RWPE1 (cell line): ENCODE measurements around the gene TDRD3.

Source experiments
- CTCF ChIA-PET: fragments of 350-600 bp; sonication (Branson Sonifier 250); formaldehyde crosslinking; extraction: SDS; loops from one replicate; lab custom pipeline; 2021; lab: Yijun Ruan, JAX
- POLR2A ChIA-PET: fragments of 400-600 bp; formaldehyde crosslinking; extraction: SDS; loops from one replicate; lab custom pipeline; 2020; ENCODE audit warnings: antibody characterized with exemption; ENCODE audit not compliant: low non-redundant PET; lab: Yijun Ruan, JAX
- DNase-seq: peaks from one replicate; pipeline ENCODE4 v3.0.0; 2012; ENCODE audit warnings: low spot score
- H3K27ac ChIP-seq: fragments of 450-650 bp; 2 replicates; pipeline ENCODE4 v1.5.1; 2017
- TF ChIP-seq, protein P1 (sequence below): fragments of 450-650 bp; conservative IDR thresholded peaks from 2 replicates; pipeline ENCODE4 v1.5.1; 2017; ENCODE audit warnings: low read depth, mild to moderate bottlenecking

TDRD3 gene

DNA sequence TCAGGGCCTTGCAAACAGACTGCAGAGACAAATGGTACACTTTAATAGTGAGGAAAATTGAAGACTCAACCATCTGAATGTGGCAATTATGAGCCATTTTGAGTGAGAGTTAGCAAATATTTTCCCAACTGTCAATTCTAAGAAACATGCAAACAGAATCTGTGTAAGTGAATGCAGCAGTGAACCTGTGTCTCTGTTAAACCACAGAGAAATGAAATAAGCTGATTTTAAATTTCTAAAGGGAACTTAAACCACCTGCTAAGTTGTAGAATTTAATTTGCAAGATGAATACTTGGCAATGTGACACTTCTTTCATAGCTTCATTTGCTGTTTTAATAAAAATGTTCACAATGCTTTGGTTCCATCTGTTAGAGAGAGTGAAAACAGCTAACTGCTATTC, 42.0 kb upstream of the TDRD3 start:
- no peak overlapping the region for H3K27ac ChIP-seq
- DNase-seq: no peak
- ChIA-PET CTCF (interaction anchor here (0.5 kb wide), 1 partner anchor 63 kb away, joined by 4 read pairs; no protein-coding TSS in a partner anchor), POLR2A (no interaction called here)
- TF ChIP-seq, protein P1, sequence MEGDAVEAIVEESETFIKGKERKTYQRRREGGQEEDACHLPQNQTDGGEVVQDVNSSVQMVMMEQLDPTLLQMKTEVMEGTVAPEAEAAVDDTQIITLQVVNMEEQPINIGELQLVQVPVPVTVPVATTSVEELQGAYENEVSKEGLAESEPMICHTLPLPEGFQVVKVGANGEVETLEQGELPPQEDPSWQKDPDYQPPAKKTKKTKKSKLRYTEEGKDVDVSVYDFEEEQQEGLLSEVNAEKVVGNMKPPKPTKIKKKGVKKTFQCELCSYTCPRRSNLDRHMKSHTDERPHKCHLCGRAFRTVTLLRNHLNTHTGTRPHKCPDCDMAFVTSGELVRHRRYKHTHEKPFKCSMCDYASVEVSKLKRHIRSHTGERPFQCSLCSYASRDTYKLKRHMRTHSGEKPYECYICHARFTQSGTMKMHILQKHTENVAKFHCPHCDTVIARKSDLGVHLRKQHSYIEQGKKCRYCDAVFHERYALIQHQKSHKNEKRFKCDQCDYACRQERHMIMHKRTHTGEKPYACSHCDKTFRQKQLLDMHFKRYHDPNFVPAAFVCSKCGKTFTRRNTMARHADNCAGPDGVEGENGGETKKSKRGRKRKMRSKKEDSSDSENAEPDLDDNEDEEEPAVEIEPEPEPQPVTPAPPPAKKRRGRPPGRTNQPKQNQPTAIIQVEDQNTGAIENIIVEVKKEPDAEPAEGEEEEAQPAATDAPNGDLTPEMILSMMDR: no peak

GRCh38 chr13:60356970-60357369, 40.0 kb upstream of the TDRD3 start:
- no peak overlapping the region for H3K27ac ChIP-seq
- DNase-seq: no peak
- ChIA-PET POLR2A (no interaction called here), CTCF (no interaction called here)
- TF ChIP-seq, protein P1: no peak

DNA sequence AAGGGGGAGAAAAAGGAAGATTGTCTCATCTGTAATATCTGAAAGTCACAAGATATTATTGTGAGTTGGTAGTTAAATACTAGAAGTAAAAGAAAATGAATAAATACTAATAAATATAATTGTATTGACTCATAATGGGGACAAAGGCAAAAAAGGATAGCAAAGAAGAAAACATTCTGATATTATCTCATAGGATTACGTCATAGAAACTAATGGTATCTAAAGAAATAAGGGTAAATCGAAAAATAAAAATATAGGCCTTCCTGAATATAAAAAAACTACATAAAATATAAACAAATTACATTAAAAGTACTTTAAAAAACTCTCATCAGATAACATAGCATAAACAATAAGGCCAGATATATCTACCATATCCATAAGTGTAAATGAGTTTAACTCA, 38.6 kb upstream of the TDRD3 start:
- no peak overlapping the region for H3K27ac ChIP-seq
- ChIA-PET CTCF (no interaction called here), POLR2A (no interaction called here)
- no peak for DNase-seq
- TF ChIP-seq, protein P1: no peak

GRCh38 chr13:60363288-60363687, 33.7 kb upstream of the TDRD3 start:
- ChIA-PET CTCF (interaction anchor here (0.6 kb wide), 1 partner anchor 437 kb away, joined by 3 read pairs; no protein-coding TSS in a partner anchor), POLR2A (no interaction called here)
- H3K27ac ChIP-seq: no peak overlapping the region
- DNase-seq: no peak
- TF ChIP-seq, protein P1: no peak

- no peak overlapping the region for H3K27ac ChIP-seq
- POLR2A ChIA-PET: no interaction called here
- TF ChIP-seq, protein P1: no peak; the same call in 1 of the 2 replicates
- no peak for DNase-seq
- CTCF ChIA-PET: interaction anchor here (0.7 to 1.1 kb wide), 4 partner anchors 14 to 32 kb away, joined by 3 to 4 read pairs (median 3); no protein-coding TSS in a partner anchor
These were observed 27.8 kb upstream of the TDRD3 start for GRCh38 chr13:60369242-60369641.

DNA sequence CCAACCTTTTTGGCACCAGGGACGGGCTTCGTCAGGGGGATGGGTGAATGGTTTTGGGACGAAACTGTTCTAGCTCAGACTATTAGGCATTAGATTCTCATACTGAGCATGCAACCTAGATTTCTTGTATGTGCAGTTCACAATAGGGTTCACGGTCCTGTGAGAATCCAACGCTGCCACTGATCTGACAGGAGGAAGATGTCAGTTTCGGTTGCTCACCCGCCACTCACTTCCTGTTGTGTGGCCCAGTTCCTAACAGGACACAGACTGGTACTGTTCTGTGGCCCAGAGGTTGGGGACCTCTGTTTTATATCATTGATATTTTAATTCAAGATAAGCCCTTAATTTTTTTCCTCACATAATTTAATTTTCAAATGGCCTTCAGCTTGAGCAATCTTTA, 26.7 kb upstream of the TDRD3 start:
- TF ChIP-seq, protein P1: no peak
- no peak overlapping the region for H3K27ac ChIP-seq
- DNase-seq: no peak
- POLR2A ChIA-PET: no interaction called here
- CTCF ChIA-PET: no interaction called here
